Liver (tissue), 9 donors: Measurements from ENCODE around the gene HSFX4. TPM values are rescaled to one million over a fixed set of nuclear protein-coding genes. Genes with fewer than 3 reads are reported as not detected.

Source experiments
- DNase-seq: peaks from one replicate; pipeline ENCODE4 v3.0.0-alpha.2; 2017; ENCODE audit warnings: low spot score
- H3K27ac ChIP-seq, 2 donors: one replicate each; pipeline ENCODE4 v1.7.0; 2013; ENCODE audit warnings: inconsistent platforms in 2 of 2, low read length in 2 of 2, control low read depth in 1 of 2, low read depth in 1 of 2, mild to moderate bottlenecking in 1 of 2
- H3K27me3 ChIP-seq, 4 donors: one replicate each; pipeline versions ENCODE4 v1.6.1 to v1.7.0; 2013; ENCODE audit warnings: low read length in 3 of 4, inconsistent platforms in 1 of 4, mild to moderate bottlenecking in 1 of 4, moderate library complexity in 1 of 4; ENCODE audit not compliant: control insufficient read depth in 4 of 4, insufficient read depth in 4 of 4
- H3K36me3 ChIP-seq, 4 donors: one replicate each; pipeline versions ENCODE4 v1.6.1 to v1.7.0; 2013; ENCODE audit warnings: low read length in 3 of 4, mild to moderate bottlenecking in 3 of 4, low read depth in 1 of 4, moderate library complexity in 1 of 4; ENCODE audit not compliant: control insufficient read depth in 4 of 4, insufficient read depth in 3 of 4
- H3K4me1 ChIP-seq, 4 donors: one replicate each; pipeline versions ENCODE4 v1.6.1 to v1.7.0; 2013; ENCODE audit warnings: low read length in 3 of 4, mild to moderate bottlenecking in 3 of 4, moderate library complexity in 1 of 4; ENCODE audit not compliant: control insufficient read depth in 4 of 4, insufficient read depth in 4 of 4
- H3K4me3 ChIP-seq, 3 donors: one replicate each; pipeline versions ENCODE4 v1.6.1 to v1.7.0; 2013; ENCODE audit warnings: low read length in 3 of 3, control low read depth in 1 of 3, low read depth in 1 of 3, mild to moderate bottlenecking in 1 of 3
- H3K9ac ChIP-seq, 2 donors: one replicate each; pipeline ENCODE4 v1.7.0; 2013; ENCODE audit warnings: low read length in 2 of 2, mild to moderate bottlenecking in 2 of 2, moderate library complexity in 2 of 2, control low read depth in 1 of 2, low read depth in 1 of 2
- H3K9me3 ChIP-seq, 4 donors: one replicate each; pipeline versions ENCODE4 v1.6.1 to v1.7.0; 2013; ENCODE audit warnings: low read length in 3 of 4; ENCODE audit not compliant: control insufficient read depth in 4 of 4
- FOXA1 ChIP-seq: IDR thresholded peaks from 2 replicates; pipeline ENCODE4 v1.6.1; 2016; ENCODE audit warnings: antibody characterized with exemption
- HNF4A ChIP-seq, 2 donors: conservative IDR thresholded peaks; 2 replicates each; pipeline ENCODE4 v1.6.1; 2016; ENCODE audit warnings: antibody characterized with exemption in 2 of 2, mild to moderate bottlenecking in 2 of 2
- HNF4G ChIP-seq: IDR thresholded peaks from 2 replicates; pipeline ENCODE4 v1.6.1; 2016; ENCODE audit warnings: antibody characterized with exemption
- JUND ChIP-seq, 2 donors: IDR thresholded peaks; 2 replicates each; pipeline ENCODE4 v1.6.1; 2016; ENCODE audit warnings: antibody characterized with exemption in 2 of 2
- NR2F2 ChIP-seq: IDR thresholded peaks from 2 replicates; pipeline ENCODE4 v1.6.1; 2016; ENCODE audit warnings: antibody characterized with exemption
- RAD21 ChIP-seq, 2 donors: IDR thresholded peaks; 2 replicates each; pipeline ENCODE4 v1.6.1; 2016; ENCODE audit warnings: antibody characterized with exemption in 2 of 2, mild to moderate bottlenecking in 2 of 2
- REST ChIP-seq: IDR thresholded peaks from 2 replicates; pipeline ENCODE4 v1.6.1; 2016; ENCODE audit warnings: antibody characterized with exemption, mild to moderate bottlenecking
- RXRA ChIP-seq, 2 donors: IDR thresholded peaks; 2 replicates each; pipeline ENCODE4 v1.6.1; 2017 to 2018; ENCODE audit warnings: antibody characterized with exemption in 2 of 2, mild to moderate bottlenecking in 1 of 2
- YY1 ChIP-seq: IDR thresholded peaks from 2 replicates; pipeline ENCODE4 v1.6.1; 2016; ENCODE audit warnings: antibody characterized with exemption, mild to moderate bottlenecking
- WGBS: extraction: QIAGEN DNeasy Blood & Tissue Kit; methylation state at CpG from one replicate; pipeline ENCODE4 v1.1.7; 2013; 5-methylcytosine and 5-hydroxymethylcytosine counted together
- polyA plus RNA-seq, 2 donors: library from polyadenylated mRNA; stranded (reverse) in 1 of 2; unstranded in 1 of 2; fragments of 200-250 nt in 1 of 2; fragments of >200 nt in 1 of 2; fragmentation: Nextera tagmentation in 1 of 2; extraction: Ambion mirVana in 1 of 2; gene quantifications; one replicate each; pipeline versions ENCODE4 v1.2.1 to v1.2.3, GENCODE V29; 2013 to 2015
- total RNA-seq, 2 donors: library from RNA; depleted of rRNA; stranded (reverse); fragments of >200 nt; gene quantifications; one replicate each; pipeline ENCODE4 v1.2.3, GENCODE V29; 2014
- TF ChIP-seq, protein P1 (sequence below): IDR thresholded peaks from 2 replicates; pipeline ENCODE4 v1.6.1; 2016; ENCODE audit warnings: antibody characterized with exemption
- donor health status: healthy.
- donor health status: healthy.
- donor health status: healthy.
- donor health status: healthy.
- donor health status: healthy.

Gene HSFX4
- total and polyA plus RNA-seq, 4 donors, result not detected

- no peaks in the 10 kb centered on the region for H3K36me3 ChIP-seq
- TF ChIP-seq, protein P1, sequence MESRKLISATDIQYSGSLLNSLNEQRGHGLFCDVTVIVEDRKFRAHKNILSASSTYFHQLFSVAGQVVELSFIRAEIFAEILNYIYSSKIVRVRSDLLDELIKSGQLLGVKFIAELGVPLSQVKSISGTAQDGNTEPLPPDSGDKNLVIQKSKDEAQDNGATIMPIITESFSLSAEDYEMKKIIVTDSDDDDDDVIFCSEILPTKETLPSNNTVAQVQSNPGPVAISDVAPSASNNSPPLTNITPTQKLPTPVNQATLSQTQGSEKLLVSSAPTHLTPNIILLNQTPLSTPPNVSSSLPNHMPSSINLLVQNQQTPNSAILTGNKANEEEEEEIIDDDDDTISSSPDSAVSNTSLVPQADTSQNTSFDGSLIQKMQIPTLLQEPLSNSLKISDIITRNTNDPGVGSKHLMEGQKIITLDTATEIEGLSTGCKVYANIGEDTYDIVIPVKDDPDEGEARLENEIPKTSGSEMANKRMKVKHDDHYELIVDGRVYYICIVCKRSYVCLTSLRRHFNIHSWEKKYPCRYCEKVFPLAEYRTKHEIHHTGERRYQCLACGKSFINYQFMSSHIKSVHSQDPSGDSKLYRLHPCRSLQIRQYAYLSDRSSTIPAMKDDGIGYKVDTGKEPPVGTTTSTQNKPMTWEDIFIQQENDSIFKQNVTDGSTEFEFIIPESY, result no peak
- TF ChIP-seq FOXA1 (no peak), JUND (IDR thresholded peaks at IDR 0.05) (no peak), YY1 (no peak)
- H3K27me3 ChIP-seq, result no peaks in the 10 kb centered on the region
- H3K9me3 ChIP-seq, result peaks cover 0 to 2% (median 0%) of the 10 kb centered on the region in 4 donors
- no peak overlapping the region for H3K4me3 ChIP-seq
- H3K27ac ChIP-seq, result no peak overlapping the region
- DNase-seq, result no peak
- no peak overlapping the region for H3K9ac ChIP-seq
- H3K4me1 ChIP-seq, result no peaks in the 10 kb centered on the region
Observed at GRCh38 chrX:149908727-149909126, 20.6 kb upstream of the HSFX4 start.

DNA sequence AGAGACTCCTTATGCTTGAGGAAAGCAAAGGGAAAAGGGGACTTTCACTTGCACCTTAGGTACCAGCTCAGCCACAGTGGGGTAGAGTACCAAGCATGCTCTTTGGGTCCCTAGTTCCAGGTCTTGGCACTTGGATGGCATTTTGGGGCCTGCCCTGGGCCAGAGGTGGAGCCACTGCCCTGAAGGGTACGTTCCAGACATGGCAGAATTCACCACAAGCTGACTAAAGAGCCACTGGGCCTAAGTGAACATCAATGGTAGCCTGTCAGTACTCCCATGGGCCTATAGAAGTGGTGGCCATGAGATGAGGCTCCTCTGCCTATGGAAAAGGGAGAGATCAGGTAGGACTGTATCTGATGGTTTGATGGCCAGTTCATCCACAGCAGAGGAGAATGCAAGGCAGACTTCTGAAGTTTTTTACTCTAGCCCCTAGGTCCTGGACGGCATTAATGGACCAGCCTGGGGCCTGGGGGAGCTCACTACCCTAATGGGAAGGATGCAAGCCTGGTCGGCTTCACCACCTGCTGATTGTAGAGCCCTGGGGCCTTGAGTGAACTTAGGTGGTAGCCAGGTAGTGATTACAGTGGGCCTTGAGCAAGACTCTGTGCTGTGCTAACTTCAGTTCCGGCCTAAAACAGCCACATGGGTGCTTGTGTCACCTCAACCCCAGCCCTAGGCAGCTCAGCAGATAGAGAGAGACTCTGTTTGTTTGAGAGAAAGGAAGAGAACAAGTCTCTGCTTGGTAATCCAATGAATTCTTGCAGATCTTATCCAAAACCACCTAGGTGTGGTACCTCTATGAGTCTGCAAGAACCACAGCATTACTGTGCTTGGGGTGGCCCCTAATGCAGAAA lies 19.8 kb upstream of the HSFX4 start:
- Histone ChIP-seq H3K9ac (no peak overlapping the region), H3K36me3 (no peaks in the 10 kb centered on the region), H3K27me3 (no peaks in the 10 kb centered on the region), H3K27ac (no peak overlapping the region), H3K4me3 (no peak overlapping the region), H3K4me1 (no peaks in the 10 kb centered on the region), H3K9me3 (peaks cover 0 to 2% (median 0%) of the 10 kb centered on the region in 4 donors)
- TF ChIP-seq HNF4G (no peak), RAD21 (IDR thresholded peaks at IDR 0.05) (no peak), NR2F2 (no peak), HNF4A (conservative IDR thresholded peaks at IDR 0.05) (no peak), REST (no peak), RXRA (IDR thresholded peaks at IDR 0.05) (no peak)
- TF ChIP-seq, protein P1, result no peak
- 94% methylated on average over 4 of the region's 4 CpGs for WGBS
- DNase-seq, result no peak
